GM19328 (cell line): ENCODE data around the gene EPS8.
"Not testable (repeated sequence)": the region's sequence is repeated elsewhere in the genome, so short reads cannot be mapped to it uniquely, and the experiment has no call there.

Source experiments
- ATAC-seq: cut with Tn5 transposase; IDR thresholded peaks from one replicate; pipeline ENCODE4 v1.9.1; 2021; ENCODE audit warnings: mild to moderate bottlenecking, moderate library complexity; ENCODE audit not compliant: unreplicated experiment

EPS8 gene

DNA sequence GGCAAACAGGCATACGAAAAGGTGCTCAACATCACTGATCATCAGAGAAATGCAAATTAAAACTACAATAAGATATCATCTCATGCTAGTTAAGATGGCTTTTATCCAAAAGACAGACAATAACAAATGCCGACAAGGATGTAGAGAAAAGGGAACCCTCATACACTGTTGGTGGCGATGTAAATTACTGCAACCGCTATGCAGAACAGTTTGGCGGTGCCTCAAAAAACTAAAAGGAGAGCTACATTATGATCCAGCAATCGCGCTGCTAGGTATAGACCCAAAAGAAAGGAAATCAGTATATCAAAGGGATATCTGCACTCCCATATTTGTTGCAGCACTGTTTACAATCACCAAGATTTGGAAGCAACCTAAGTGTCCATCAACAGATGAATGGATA, 27.0 kb downstream of the EPS8 start:
- not testable (repeated sequence) for ATAC-seq

DNA sequence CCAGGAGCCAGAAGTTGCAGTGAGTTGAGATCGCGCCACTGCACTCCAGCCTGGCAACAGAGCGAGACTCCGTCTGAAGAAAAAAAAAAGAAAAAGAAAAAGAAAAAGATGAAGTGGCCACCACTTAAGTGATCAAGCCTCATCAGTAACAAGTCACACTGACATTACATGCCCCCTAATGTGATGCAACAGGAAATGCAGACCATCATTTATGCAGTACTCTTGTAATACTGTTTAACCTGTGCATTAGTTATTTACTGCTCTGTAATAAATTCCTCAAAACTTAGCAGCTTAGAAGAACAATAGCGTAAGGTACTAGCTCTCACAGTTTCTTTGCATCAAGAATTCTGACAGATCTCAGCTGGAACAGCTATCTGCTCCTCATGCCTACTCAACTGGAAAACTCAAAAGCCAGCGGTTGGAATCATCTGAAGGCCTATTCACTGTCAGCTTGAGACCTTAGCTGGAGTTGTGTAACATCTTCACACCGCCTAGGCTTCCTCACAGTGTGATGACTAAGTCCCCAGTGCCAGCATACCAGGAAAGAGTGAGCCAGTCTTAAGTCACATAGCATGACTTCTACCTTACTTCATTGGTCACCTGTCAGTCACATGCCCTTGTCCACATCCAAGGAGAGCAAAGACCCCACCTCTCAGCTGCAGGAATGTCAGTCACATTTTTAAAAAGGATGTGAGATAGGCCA, 31.5 kb downstream of the EPS8 start:
- no peak for ATAC-seq

DNA sequence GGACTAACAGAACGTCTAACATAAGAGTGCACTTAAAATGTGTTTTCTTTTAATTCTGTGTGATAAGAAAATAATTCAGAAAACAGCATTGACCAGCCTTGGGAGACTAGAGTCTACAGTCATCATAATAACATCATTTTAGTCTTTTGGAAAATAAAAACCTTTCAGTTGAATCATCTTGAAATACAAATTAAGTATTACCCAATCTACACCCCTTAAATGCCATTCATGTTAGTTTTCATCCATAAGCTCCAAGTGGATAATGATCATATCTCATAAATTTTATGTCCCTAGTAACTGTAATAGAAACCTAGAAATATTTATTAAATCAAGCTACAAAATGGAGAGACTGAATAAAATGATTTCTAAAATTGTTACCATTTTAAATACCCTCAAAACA, 32.4 kb downstream of the EPS8 start:
- no peak for ATAC-seq

DNA sequence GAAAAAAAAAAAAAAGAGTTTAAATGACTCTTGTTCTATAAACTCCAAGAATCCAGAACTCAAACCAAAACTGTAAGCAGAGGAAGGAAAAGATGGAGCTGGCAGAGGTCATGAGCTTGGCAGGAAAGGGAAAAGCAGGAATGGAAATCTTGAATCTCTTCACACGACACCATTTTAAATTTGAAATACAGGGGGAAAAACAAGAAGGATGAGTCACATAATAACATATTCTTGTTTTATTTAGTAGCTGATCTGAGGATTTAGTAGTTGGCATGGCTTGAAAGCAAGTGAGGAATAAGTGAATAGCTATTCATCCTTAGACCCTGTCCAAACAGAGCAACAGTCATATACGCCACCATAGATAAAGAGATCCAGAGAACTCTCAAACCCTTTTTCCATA, 35.0 kb downstream of the EPS8 start:
- ATAC-seq = no peak

DNA sequence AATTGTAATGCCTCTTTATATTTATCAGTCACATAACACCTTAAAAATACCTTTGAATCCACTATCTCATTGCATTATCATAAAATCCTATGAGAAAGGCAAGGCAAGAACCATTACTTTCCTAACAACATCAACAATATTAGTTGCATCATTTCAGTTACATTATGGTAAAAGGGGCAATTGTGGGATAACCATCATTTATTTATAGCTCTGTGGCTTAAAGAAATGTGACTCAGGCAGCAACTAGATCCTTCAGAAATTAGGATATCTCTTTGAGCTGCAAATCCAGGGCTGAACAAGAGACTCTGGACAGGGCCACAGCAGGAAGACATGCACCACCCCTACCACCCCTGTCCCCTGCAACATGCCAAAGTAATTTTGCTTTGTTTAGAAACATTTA, 36.4 kb downstream of the EPS8 start:
- no peak for ATAC-seq

DNA sequence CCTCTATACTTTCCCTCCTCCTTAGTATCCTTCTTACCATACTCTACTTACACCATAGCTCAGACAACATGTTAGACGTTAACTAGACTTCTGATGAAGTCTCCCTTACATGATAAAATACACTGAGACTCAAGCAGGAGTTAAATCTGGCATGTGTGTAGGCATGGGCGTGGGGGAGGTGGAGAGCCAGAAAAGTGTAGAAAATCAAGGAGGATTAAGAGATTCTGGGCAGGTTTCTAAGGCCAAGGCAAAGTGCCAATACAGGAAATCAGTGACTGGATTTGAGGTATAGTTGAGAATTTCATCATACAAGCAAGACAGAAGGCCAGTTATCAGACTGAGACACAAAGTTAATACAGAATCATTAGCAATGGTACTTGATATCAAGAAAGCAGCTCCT, 37.4 kb downstream of the EPS8 start:
- no peak for ATAC-seq

DNA sequence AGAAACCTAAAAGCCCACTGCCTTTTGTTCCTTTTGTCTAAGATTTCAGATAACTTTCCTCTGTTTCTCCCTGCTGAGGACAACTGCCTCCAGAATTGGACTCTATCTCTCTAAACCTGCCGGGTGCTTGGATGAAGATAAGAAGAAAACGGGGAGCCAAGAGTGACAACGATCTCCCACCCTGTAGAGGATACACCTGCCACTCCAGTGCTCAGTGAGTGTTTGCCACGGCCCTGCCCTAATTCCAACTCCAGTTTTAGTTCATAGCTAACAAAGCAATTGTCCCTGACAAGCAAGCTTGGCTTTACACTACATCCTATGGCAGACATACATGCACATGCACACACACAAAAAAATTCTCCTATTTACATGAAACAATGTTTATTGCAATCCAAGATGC, 39.3 kb downstream of the EPS8 start:
- ATAC-seq = no peak

DNA sequence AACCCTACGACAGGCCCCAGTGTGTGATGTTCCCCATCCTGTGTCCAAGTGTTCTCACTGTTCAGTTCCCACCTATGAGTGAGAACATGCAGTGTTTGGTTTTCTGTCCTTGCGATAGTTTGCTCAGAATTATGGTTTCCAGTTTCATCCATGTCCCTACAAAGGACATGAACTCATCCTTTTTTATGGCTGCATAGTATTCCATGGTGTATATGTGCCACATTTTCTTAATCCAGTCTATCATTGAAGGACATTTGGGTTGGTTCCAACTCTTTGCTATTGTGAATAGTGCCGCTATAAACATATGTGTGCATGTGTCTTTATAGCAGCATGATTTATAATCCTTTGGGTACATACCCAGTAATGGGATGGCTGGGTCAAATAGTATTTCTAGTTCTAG, 47.3 kb downstream of the EPS8 start:
- not testable (repeated sequence) for ATAC-seq

DNA sequence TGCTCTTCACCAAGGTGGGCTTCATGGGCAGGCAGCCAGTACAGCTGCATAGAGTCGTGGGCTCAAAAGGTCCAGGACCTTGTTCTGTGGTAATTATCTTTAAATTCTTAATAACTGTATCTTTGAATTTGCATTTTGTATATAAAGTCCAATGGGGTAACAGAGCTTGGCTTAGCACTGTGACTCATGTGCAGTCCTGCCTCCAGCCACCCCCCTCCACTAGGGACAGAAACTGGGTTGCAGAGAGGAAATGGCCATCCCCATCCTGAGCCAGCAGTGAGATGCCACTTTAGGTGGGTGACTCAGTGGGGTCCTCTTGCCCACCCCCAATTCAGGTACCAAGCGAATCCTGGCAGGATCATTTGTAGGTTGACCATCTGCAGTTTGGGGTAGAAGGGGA, 48.1 kb downstream of the EPS8 start:
- no peak for ATAC-seq

DNA sequence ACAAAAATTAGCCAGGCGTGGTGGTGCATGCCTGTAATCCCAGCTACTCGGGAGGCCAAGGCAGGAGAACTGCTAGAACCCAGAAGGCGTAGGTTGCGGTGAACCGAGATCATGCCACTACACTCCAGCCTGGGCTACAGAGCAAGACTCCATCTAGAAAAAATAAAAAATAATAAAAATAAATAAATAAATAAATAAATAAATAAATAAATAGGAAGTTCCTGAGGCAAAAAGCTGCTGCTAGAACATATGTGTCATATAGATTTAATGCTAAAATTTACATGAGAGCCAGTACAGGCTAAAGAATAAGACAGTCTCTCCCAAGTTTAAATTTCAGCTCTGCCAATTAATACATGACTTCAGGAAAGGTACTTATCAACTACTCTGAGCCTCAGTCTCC, 48.8 kb downstream of the EPS8 start:
- not testable (repeated sequence) for ATAC-seq

DNA sequence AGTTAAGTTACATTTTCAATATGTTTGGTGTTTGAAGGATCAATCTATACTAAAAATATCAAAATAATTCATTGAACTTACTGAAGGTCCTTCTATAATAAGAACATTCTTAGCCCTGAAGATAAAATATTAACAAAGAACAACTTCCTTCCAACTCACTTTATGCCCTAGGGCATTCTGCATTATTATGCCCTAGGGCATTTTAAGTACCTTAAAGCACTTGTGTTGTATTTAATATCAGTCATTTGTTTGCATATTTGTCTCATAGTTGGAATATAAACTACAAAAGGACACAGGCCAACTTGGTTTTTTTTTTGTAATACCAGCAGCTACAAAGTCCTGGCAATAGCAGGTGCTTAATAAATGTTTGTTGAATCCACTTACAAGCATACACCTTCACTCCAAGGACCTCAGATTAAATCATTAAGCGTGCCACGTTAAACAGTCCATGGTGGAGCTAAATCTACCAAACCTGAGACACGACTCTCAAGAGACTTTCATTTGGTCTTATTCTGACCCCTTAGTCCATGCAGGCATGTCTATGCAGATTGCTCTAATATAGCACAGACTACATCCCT, 50.7 kb downstream of the EPS8 start:
- ATAC-seq = no peak

DNA sequence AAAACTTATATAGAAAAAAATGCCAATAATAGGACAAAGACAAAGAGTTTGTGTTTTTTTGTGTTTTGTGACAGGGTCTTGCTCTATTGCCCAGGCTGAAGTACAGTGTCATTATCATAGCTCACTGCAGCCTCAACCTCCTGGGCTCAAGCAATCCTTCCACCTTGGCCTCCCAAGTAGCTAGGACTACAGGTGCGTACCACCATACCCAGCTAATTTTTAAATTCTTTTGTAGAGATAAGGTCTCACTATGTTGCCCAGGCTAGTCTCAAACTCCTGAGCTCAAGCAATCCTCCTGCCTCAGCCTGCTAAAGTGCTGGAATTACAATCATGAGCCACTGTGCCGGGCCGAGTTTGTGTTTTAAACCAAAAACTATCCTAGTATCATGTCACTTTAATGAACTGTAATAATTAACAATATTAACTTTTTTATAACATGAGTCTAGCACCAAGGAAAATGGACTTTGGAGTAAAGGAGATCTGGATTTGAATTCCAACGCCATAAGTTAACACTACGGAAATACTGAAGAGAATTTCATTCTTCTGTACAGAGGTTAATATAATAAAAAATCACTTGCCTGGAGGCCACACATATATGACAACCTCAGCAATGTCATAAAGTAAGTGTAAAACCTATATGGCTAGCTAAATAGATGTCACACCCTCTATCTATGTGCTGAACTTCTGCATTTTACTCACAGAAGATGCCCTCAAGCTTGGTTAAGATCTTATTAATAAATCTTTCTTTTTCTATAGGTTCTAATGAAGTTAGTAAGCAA, 53.2 kb downstream of the EPS8 start:
- ATAC-seq = no peak

DNA sequence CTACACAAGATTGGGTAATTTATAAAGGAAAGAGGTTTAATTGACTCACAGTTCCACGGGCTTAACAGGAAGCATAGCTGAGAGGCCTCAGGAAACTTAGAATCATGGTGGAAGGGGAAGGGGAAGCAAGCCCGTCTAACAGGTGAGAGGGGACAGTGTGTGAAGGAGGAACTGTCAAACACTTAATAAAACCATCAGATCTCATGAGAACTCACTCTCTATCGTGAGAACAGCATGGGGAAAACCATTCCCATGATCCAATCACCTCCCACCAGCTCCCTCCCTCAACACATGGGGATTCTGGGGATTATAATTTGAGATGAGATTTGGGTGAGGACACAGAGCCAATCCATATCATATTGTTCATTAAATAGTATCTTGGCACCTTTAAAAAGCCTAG, 56.1 kb downstream of the EPS8 start:
- no peak for ATAC-seq

DNA sequence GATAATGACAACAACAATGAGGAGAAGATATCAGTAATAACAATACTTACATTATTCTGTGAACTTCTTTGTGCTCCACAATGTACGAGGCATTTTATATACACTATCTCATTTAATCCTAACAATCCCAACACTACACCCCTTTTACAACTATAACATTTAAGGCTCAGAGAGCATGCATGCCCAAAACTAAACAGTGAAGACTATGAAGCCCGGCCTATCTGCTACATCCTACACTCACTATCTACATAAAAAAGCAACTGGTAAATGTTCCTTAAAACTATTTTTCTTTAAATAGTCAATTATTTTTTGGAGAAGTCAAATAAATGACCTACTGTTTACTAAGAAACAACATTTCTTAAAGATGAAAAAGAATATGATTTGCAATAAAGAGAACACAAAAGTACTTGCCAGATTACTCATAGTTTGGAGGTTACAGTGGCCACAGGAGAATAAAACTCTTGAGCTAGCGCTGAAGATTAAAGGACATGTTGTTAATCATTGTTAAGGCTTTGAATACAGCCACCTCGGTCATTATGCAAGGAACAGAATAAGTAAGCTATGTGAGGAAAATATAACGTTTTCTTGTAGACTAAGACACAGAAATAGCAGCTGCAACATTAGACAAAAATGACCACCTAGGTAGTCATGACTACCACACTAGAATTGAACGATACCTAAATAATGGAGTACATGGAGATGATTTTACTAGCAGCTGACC, 56.7 kb downstream of the EPS8 start:
- ATAC-seq = peak; percentile 62

DNA sequence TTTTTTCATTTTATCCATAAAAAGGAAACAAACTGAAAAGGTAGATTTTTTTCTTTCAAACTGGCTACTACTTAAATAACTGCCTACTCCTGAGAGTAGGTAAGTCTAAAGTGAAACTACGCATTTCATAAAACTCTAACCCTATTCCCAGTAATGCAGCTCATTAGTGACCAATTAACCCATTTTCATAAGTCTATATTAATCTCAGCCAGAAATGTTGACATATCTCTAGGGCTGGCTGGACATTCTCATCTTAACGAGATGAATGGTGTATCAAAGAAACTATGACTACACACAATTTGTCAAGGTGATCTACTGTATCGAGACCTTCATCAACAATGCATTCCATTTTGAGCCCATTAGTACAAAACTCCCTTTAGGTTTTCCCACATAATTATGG, 57.2 kb downstream of the EPS8 start:
- ATAC-seq = no peak

DNA sequence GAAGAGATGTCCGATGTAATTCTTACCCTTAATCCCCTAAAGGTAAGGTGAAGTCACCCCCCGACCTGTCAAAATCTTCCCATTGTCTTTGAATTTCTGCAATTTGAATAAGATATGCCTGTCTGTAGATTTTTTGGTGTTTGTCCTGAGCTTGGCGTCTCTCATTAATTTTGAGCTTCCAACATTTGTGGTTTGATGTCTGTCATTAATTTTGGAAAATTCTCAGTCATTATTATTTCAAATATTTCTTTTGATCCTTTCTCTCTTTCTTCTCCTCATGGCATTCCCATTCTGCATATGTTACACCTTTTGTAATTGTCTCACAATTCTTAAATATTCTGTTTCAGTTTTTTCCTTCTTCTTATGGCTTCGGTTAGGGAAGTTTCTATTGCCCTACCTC, 60.1 kb downstream of the EPS8 start:
- ATAC-seq = no peak

DNA sequence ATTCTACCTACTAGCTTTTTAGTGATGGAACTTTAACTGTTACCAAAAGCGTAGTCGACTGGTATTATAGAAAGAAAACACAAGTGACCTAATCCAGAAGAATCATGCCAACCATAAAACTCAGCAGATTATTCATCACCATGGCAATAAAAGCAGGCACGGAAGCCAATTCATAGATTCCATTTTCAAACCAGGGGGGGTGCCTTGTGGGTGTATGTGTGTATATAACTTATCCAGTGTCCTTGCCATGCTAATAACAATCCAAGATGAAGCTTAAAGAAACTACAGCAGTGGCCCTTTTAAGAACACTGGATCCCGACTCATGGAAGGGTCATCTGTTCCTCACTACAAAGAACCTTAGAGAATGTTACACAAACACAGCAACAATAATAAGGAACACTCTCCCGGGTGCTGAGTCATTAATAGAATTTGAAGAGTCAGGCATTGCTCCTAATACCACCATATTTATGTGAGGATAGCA, 61.0 kb downstream of the EPS8 start:
- no peak for ATAC-seq

DNA sequence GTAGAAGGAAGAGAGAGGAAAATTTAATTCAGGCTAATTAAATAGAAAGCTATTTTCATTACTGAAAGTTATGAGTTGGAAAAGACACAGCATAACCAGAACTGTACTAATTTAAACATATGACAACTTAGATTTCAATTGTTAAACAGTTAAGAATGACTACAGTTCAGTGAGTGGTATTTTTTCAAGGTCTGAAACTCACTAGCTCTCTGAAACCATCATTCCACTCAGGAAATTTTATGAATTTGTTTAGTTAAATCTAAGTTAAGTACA, 62.4 kb downstream of the EPS8 start:
- ATAC-seq = no peak

DNA sequence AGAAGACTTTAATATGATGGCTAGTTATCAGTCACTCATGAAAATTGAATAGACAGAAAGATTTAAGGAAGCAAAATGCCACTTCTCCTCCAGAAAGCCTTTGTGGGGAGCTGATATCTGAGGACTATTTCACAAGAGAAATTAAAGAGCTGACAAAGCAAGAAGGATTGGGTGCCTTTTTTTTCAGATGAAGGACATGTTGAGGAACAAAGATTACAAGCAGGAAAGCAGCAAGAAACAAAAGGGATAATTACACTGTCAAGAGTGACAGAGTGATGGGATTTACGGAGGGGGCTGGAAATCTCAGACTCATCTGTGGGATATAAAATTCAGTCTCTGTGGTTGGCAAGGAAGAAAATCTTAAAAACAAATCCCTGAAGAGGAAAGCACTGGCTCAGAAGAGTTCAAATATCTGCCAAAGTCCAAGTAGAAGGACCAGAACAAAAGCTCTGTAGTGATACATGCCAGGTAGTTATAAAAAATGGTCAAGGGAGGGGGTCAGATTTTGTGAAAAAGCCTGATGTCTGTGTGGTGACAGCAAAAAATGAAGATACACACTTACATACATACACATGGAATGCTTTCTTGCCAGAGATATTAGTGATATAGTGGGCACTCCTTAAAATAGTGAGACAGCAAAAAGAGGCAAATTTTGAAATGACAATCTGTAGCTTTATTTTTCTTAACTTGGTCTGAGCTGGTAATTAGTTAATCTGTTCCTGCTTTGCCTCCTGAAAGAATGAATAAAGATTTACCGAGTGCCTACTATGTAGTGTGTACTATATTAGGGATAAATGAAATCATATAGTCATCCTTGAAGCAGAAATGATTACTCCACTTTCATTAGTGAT, 62.9 kb downstream of the EPS8 start:
- ATAC-seq = no peak

DNA sequence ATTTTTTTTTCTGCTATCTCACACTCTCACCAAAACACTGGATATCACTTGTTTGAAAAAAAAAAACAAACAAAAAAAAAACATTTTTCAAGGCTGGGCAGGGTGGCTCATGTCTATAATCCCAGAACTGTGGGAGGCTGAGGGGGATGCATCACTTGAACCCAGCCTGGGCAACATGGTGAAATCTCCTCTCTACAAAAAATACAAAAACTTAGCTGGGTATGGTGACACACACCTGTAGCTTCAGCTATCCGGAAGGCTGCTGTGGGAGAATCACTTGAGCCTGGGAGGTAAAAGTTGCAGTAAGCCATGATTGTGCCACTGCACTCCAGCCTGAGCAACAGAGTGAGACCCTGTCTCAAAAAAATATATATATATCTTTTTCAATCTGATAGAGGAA, 66.2 kb downstream of the EPS8 start:
- no peak for ATAC-seq
